CD4-positive, alpha-beta T cell (primary cell): ENCODE data around the gene KIF26A. TPM values are rescaled to one million over a fixed set of nuclear protein-coding genes. Genes with fewer than 3 reads are reported as not detected.

Source experiments
- ATAC-seq: fragments of 200-7000 bp; cut with Tn5 transposase; one replicate; pipeline ENCODE4 v1.10.0; 2022; ENCODE audit warnings: mild to moderate bottlenecking; ENCODE audit not compliant: poor library complexity
- CTCF ChIA-PET: fragments of 350-600 bp; sonication (Branson Sonifier 250); formaldehyde crosslinking; loops from one replicate; lab custom pipeline; 2021; ENCODE audit warnings: antibody characterized with exemption, inconsistent platforms; lab: Charles Lee
- POLR2A ChIA-PET: fragments of 350-600 bp; sonication (Branson Sonifier 250); formaldehyde crosslinking; loops from one replicate; lab custom pipeline; 2021; ENCODE audit warnings: antibody characterized with exemption, inconsistent platforms; lab: Charles Lee
- DNase-seq, 14 experiments: peaks; one replicate each; pipeline ENCODE4 v3.0.0-alpha.2; 2013 to 2020; ENCODE audit warnings: mixed read lengths in 2 of 14
- H3K27ac ChIP-seq, 2 donors: one replicate each; pipeline versions ENCODE4 v1.5.1 to v1.7.0; 2013; ENCODE audit warnings: low read length in 2 of 2, low read depth in 1 of 2, mild to moderate bottlenecking in 1 of 2
- H3K27me3 ChIP-seq, 2 experiments: 1 replicate in 1 of 2; 2 replicates in 1 of 2; pipeline versions ENCODE4 v1.6.1 to v1.7.0; 2013; ENCODE audit warnings: low read length in 2 of 2, control low read depth in 1 of 2, mild to moderate bottlenecking in 1 of 2, moderate library complexity in 1 of 2; ENCODE audit not compliant: insufficient read depth in 2 of 2, control insufficient read depth in 1 of 2
- H3K36me3 ChIP-seq: one replicate; pipeline ENCODE4 v1.6.1; 2013; ENCODE audit warnings: low read length, control low read depth; ENCODE audit not compliant: insufficient read depth
- H3K4me1 ChIP-seq: one replicate; pipeline ENCODE4 v1.6.1; 2013; ENCODE audit warnings: low read length, control low read depth; ENCODE audit not compliant: insufficient read depth
- H3K4me3 ChIP-seq: one replicate; pipeline ENCODE4 v1.5.1; 2013; ENCODE audit warnings: mild to moderate bottlenecking, low read length, moderate library complexity
- H3K9me3 ChIP-seq, 2 experiments: 1 replicate in 1 of 2; 2 replicates in 1 of 2; pipeline versions ENCODE4 v1.6.1 to v1.7.0; 2013; ENCODE audit warnings: low read length in 2 of 2, mild to moderate bottlenecking in 2 of 2, control low read depth in 1 of 2, moderate library complexity in 1 of 2; ENCODE audit not compliant: control insufficient read depth in 1 of 2, insufficient read depth in 1 of 2
- H3K27ac Mint-ChIP-seq: one replicate; pipeline ENCODE4 v1.8.0; 2020; ENCODE audit warnings: mixed read lengths
- H3K27me3 Mint-ChIP-seq: one replicate; pipeline ENCODE4 v1.8.0; 2021; ENCODE audit warnings: mixed read lengths
- H3K36me3 Mint-ChIP-seq: one replicate; pipeline ENCODE4 v1.8.0; 2021; ENCODE audit warnings: low read depth, mixed read lengths
- H3K4me1 Mint-ChIP-seq: one replicate; pipeline ENCODE4 v1.8.0; 2021; ENCODE audit warnings: low read depth, mixed read lengths
- H3K4me3 Mint-ChIP-seq: one replicate; pipeline ENCODE4 v1.8.0; 2020; ENCODE audit warnings: mild to moderate bottlenecking, mixed read lengths
- H3K9me3 Mint-ChIP-seq: one replicate; pipeline ENCODE4 v1.8.0; 2020; ENCODE audit warnings: mixed read lengths
- CTCF ChIP-seq: fragments of 200-600 bp; IDR thresholded peaks from one replicate; pipeline ENCODE4 v1.8.0; 2022; ENCODE audit warnings: antibody characterized with exemption, mild to moderate bottlenecking
- intact Hi-C, 2 experiments: fragments of 100-400 bp; cut with DNase I in 1 of 2; cut with micrococcal nuclease in 1 of 2; formaldehyde crosslinking; loops; one replicate each; pipeline versions ENCODE4 v1.15.1 to v1.9.0; 2023 to 2025; cut with DNase I, micrococcal nuclease
- total RNA-seq, 174 experiments: library from RNA in 2 of 174; stranded (reverse) in 2 of 174; gene quantifications; one replicate each; pipeline ENCODE4 v1.2.3 and lab custom pipeline; 2021 to 2026

KIF26A gene
- total RNA-seq, 2 experiments from 2014 or later: 0.25 to 0.31 TPM

- intact Hi-C loops: no loop called here
Observed at GRCh38 chr14:104108570-104109541, 29.5 kb upstream of the KIF26A start.

GRCh38 chr14:104109731-104110361 lies 28.5 kb upstream of the KIF26A start:
- no peaks in the 10 kb centered on the region for H3K9me3 ChIP-seq
- H3K27me3 Mint-ChIP-seq: no peaks in the 10 kb centered on the region
- CTCF ChIA-PET: interaction anchor here (0.6 kb wide), 1 partner anchor 405 kb away, joined by 3 read pairs; no protein-coding TSS in a partner anchor
- no peak overlapping the region for H3K27ac Mint-ChIP-seq
- peaks cover 0 to 2% of the 10 kb centered on the region in 2 experiments for H3K27me3 ChIP-seq
- H3K4me3 Mint-ChIP-seq: no peak overlapping the region
- no peak for TF ChIP-seq CTCF
- POLR2A ChIA-PET: no interaction called here
- no peaks in the 10 kb centered on the region for H3K4me1 Mint-ChIP-seq
- ATAC-seq (no peak), DNase-seq (no peak)
- H3K36me3 ChIP-seq: no peaks in the 10 kb centered on the region
- no peaks in the 10 kb centered on the region for H3K36me3 Mint-ChIP-seq
- H3K4me3 ChIP-seq: no peak overlapping the region
- no peak overlapping the region for H3K27ac ChIP-seq
- no peaks in the 10 kb centered on the region for H3K4me1 ChIP-seq
- no peaks in the 10 kb centered on the region for H3K9me3 Mint-ChIP-seq
- intact Hi-C loops: no loop called here

More at GRCh38 chr14:104108570-104109541, 29.5 kb upstream of the KIF26A start:
- H3K4me3 Mint-ChIP-seq: no peak overlapping the region
- H3K36me3 ChIP-seq: no peaks in the 10 kb centered on the region
- H3K4me1 ChIP-seq: no peaks in the 10 kb centered on the region
- H3K9me3 ChIP-seq: no peaks in the 10 kb centered on the region
- CTCF ChIA-PET: interaction anchor here (0.6 to 0.7 kb wide), 2 partner anchors 31 to 406 kb away, joined by 3 read pairs; no protein-coding TSS in a partner anchor
- DNase-seq (peak in 1 of 14 experiments; percentile 3), ATAC-seq (no peak)
- H3K27ac ChIP-seq: no peak overlapping the region
- TF ChIP-seq CTCF: no peak
- POLR2A ChIA-PET: no interaction called here
- no peak overlapping the region for H3K4me3 ChIP-seq
- H3K27ac Mint-ChIP-seq: no peak overlapping the region
- H3K9me3 Mint-ChIP-seq: no peaks in the 10 kb centered on the region
- H3K27me3 ChIP-seq: peaks cover 0 to 2% of the 10 kb centered on the region in 2 experiments
- H3K4me1 Mint-ChIP-seq: no peaks in the 10 kb centered on the region
- no peaks in the 10 kb centered on the region for H3K36me3 Mint-ChIP-seq
- no peaks in the 10 kb centered on the region for H3K27me3 Mint-ChIP-seq

GRCh38 chr14:104110491-104111209 lies 27.7 kb upstream of the KIF26A start:
- ChIA-PET POLR2A (no interaction called here), CTCF (no interaction called here)
- H3K27ac Mint-ChIP-seq: no peak overlapping the region
- TF ChIP-seq CTCF: no peak
- Histone ChIP-seq H3K36me3 (no peaks in the 10 kb centered on the region), H3K27me3 (peaks cover 2 to 3% of the 10 kb centered on the region in 2 experiments), H3K4me1 (no peaks in the 10 kb centered on the region), H3K27ac (no peak overlapping the region), H3K9me3 (peaks cover 0 to 3% of the 10 kb centered on the region in 2 experiments), H3K4me3 (no peak overlapping the region)
- intact Hi-C loops: no loop called here
- H3K4me3 Mint-ChIP-seq: no peak overlapping the region
- ATAC-seq (no peak), DNase-seq (no peak)
- no peaks in the 10 kb centered on the region for H3K9me3 Mint-ChIP-seq
- no peaks in the 10 kb centered on the region for H3K4me1 Mint-ChIP-seq
- H3K36me3 Mint-ChIP-seq: no peaks in the 10 kb centered on the region
- peaks cover 8% of the 10 kb centered on the region for H3K27me3 Mint-ChIP-seq
